Fibroblast of gingiva (primary cell): ENCODE results near the gene FAM111A.

ENCODE experiments used
- DNase-seq: peaks from one replicate; pipeline ENCODE4 v3.0.0-alpha.2; 2011; ENCODE audit warnings: low read depth

FAM111A gene

GRCh38 chr11:59180168-59180776 lies 37.6 kb downstream of the FAM111A start:
- no peak for DNase-seq

GRCh38 chr11:59180907-59181306 lies 38.3 kb downstream of the FAM111A start:
- no peak for DNase-seq

GRCh38 chr11:59181746-59182456 lies 39.2 kb downstream of the FAM111A start:
- DNase-seq, result no peak

GRCh38 chr11:59182457-59183151 lies 39.9 kb downstream of the FAM111A start:
- no peak for DNase-seq

- peak; percentile 33 for DNase-seq
Measured at GRCh38 chr11:59183771-59184170, 41.1 kb downstream of the FAM111A start.

- DNase-seq, result no peak
Measured at GRCh38 chr11:59184691-59185339, 42.2 kb downstream of the FAM111A start.

- DNase-seq, result no peak
Measured at GRCh38 chr11:59185386-59185945, 42.8 kb downstream of the FAM111A start.

GRCh38 chr11:59186130-59186594 lies 43.5 kb downstream of the FAM111A start:
- DNase-seq, result no peak

GRCh38 chr11:59187035-59187434 lies 44.4 kb downstream of the FAM111A start:
- DNase-seq, result no peak

- DNase-seq, result peak; percentile 47
Measured at GRCh38 chr11:59187587-59187986, 44.9 kb downstream of the FAM111A start.

- DNase-seq, result no peak
Measured at GRCh38 chr11:59188954-59189353, 46.3 kb downstream of the FAM111A start.

GRCh38 chr11:59189986-59190385 lies 47.3 kb downstream of the FAM111A start:
- DNase-seq, result no peak

- no peak for DNase-seq
Measured at GRCh38 chr11:59191095-59191494, 48.4 kb downstream of the FAM111A start.

- no peak for DNase-seq
Measured at GRCh38 chr11:59191890-59192289, 49.2 kb downstream of the FAM111A start.

- DNase-seq, result no peak
Measured at GRCh38 chr11:59192446-59193020, 49.9 kb downstream of the FAM111A start.

- no peak for DNase-seq
Measured at GRCh38 chr11:59193587-59194130, 51.0 kb downstream of the FAM111A start.

- DNase-seq, result no peak
Measured at GRCh38 chr11:59195586-59195985, 52.9 kb downstream of the FAM111A start.

GRCh38 chr11:59196777-59197176 lies 54.1 kb downstream of the FAM111A start:
- no peak for DNase-seq

GRCh38 chr11:59197991-59198390 lies 55.3 kb downstream of the FAM111A start:
- DNase-seq, result peak; percentile 65

- no peak for DNase-seq
Measured at GRCh38 chr11:59198726-59199125, 56.1 kb downstream of the FAM111A start.

- no peak for DNase-seq
Measured at GRCh38 chr11:59199546-59200422, 57.1 kb downstream of the FAM111A start.
